OCI-LY7 (cell line): Measurements from ENCODE around the gene TBC1D2B. TPM values are rescaled to one million over a fixed set of nuclear protein-coding genes. Genes with fewer than 3 reads are reported as not detected.

Experiments
- BruUV-seq: library from RNA; stranded (reverse); fragments of 400-500 nt; replicated peaks from 2 replicates; lab custom pipeline; 2021; lab: Mats Ljungman, UMichigan
- CTCF ChIA-PET: fragments of 300-600 bp; sonication (Branson Sonifier 250); formaldehyde crosslinking; loops from one replicate; lab custom pipeline; 2022; ENCODE audit warnings: antibody characterized with exemption; ENCODE audit not compliant: unreplicated experiment; lab: Charles Lee
- POLR2A ChIA-PET: fragments of 300-600 bp; sonication (Branson Sonifier 250); formaldehyde crosslinking; loops from one replicate; lab custom pipeline; 2022; ENCODE audit warnings: antibody characterized with exemption; lab: Charles Lee
- DNase-seq: peaks from one replicate; pipeline ENCODE4 v3.0.0-alpha.2; 2015; ENCODE audit warnings: low spot score
- H2AFZ ChIP-seq: fragments of 200-600 bp; sonication (generic), shearing (Covaris generic); 2 replicates; pipeline ENCODE4 v1.6.1; 2014; ENCODE audit warnings: mild to moderate bottlenecking, antibody characterized with exemption, low read length, moderate library complexity
- H3K27ac ChIP-seq: fragments of 200-600 bp; sonication (generic); 2 replicates; pipeline ENCODE4 v1.5.1; 2014; ENCODE audit warnings: mixed run types, low read depth, mild to moderate bottlenecking, moderate library complexity, low read length, inconsistent platforms; ENCODE audit not compliant: poor library complexity, severe bottlenecking
- H3K36me3 ChIP-seq: fragments of 200-600 bp; sonication (generic); 2 replicates; pipeline ENCODE4 v1.6.1; 2014; ENCODE audit warnings: mild to moderate bottlenecking, antibody characterized with exemption, low read length, moderate library complexity, mixed read lengths; ENCODE audit not compliant: insufficient read depth
- H3K4me1 ChIP-seq: fragments of 200-600 bp; sonication (generic); 2 replicates; pipeline ENCODE4 v1.5.1; 2014; ENCODE audit warnings: mild to moderate bottlenecking, low read length; ENCODE audit not compliant: insufficient read depth, poor library complexity, severe bottlenecking
- H3K4me2 ChIP-seq: fragments of 200-600 bp; sonication (generic); 2 replicates; pipeline ENCODE4 v1.6.1; 2014; ENCODE audit warnings: mild to moderate bottlenecking, low read length
- H3K4me3 ChIP-seq: fragments of 200-600 bp; sonication (generic); 2 replicates; pipeline ENCODE4 v1.5.1; 2014; ENCODE audit warnings: mild to moderate bottlenecking, low read depth, low read length; ENCODE audit not compliant: poor library complexity, severe bottlenecking
- H3K79me2 ChIP-seq: fragments of 200-600 bp; sonication (generic); 2 replicates; pipeline ENCODE4 v1.6.1; 2016; ENCODE audit warnings: low read depth, mild to moderate bottlenecking, low read length, moderate library complexity, mixed read lengths; ENCODE audit not compliant: insufficient read depth
- H3K9me2 ChIP-seq: fragments of 200-600 bp; sonication (generic); 2 replicates; pipeline ENCODE4 v1.6.1; 2016; ENCODE audit warnings: mild to moderate bottlenecking, low read length, mixed read lengths; ENCODE audit not compliant: insufficient read depth
- H3K9me3 ChIP-seq: fragments of 200-600 bp; sonication (generic); 2 replicates; pipeline ENCODE4 v1.6.1; 2014; ENCODE audit warnings: mild to moderate bottlenecking, mixed run types, low read length, mixed read lengths
- H4K20me1 ChIP-seq: fragments of 200-600 bp; sonication (generic); 2 replicates; pipeline ENCODE4 v1.6.1; 2014; ENCODE audit warnings: mild to moderate bottlenecking, antibody characterized with exemption, low read length, moderate library complexity, mixed read lengths; ENCODE audit not compliant: insufficient read depth
- EZH2phosphoT487 ChIP-seq: fragments of 200-600 bp; sonication (generic); IDR thresholded peaks from 2 replicates; pipeline ENCODE4 v1.6.1; 2018; ENCODE audit warnings: low read depth, borderline replicate concordance, mild to moderate bottlenecking, mixed run types, antibody characterized with exemption, low read length, moderate library complexity, mixed read lengths
- intact Hi-C: fragments of 100-400 bp; cut with micrococcal nuclease; formaldehyde crosslinking; loops from one replicate; pipeline ENCODE4 v1.10.0; 2022; ENCODE audit not compliant: unreplicated experiment
- total RNA-seq, 2 experiments: library from RNA; depleted of rRNA in 1 of 2; stranded (reverse); fragments of >200 nt in 1 of 2; shearing (Covaris generic) in 1 of 2; gene quantifications; 2 replicates each; pipeline ENCODE4 v1.2.3, GENCODE V29; 2014 to 2022
- TF ChIP-seq, protein P1 (sequence below): fragments of 200-600 bp; sonication (generic); conservative IDR thresholded peaks from 2 replicates; pipeline ENCODE4 v1.5.1; 2014; ENCODE audit warnings: mild to moderate bottlenecking, antibody characterized with exemption, low read length, moderate library complexity, mixed read lengths

The TBC1D2B gene
- total RNA-seq, 2 experiments from 2014 or later: 30.9 to 41.5 TPM

DNA sequence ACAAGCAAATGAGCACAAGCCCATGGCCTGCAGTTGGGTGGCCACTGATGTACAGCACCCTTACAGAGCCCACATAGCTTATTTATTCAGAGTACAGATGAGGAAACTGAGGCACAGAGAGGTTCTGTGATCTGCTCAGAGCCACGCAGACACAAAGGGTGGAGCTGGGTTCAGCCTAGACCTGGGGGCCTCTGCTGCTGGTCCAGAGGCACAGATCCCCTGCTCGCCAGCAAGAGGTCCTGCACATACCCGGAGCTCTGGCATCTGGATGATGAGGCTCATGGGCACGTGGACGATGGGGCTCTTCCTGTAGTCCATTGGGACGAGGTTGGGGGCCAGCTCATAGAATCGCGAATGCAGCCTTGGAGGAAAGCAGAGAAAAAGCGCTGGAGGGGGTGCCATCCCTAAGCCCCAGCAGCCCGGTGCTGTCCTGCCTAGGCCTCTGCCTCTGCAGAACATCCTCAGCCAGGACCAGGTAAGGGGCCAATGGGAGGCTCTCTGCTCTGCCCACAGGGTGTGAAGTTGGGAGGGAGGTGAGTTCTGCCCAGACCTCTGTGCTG is 33.5 kb upstream of the TBC1D2B start:
- no peak for DNase-seq
- H3K79me2 ChIP-seq: no peaks in the 10 kb centered on the region
- H2AFZ ChIP-seq: no peak overlapping the region
- no peak overlapping the region for H3K4me3 ChIP-seq
- H3K9me3 ChIP-seq: no peaks in the 10 kb centered on the region
- no peak overlapping the region for H3K4me2 ChIP-seq
- H3K27ac ChIP-seq: no peak overlapping the region
- ChIA-PET CTCF (no interaction called here), POLR2A (no interaction called here)
- BruUV-seq: no TSS peak
- peaks cover 5% of the 10 kb centered on the region for H3K4me1 ChIP-seq
- TF ChIP-seq, protein P1, sequence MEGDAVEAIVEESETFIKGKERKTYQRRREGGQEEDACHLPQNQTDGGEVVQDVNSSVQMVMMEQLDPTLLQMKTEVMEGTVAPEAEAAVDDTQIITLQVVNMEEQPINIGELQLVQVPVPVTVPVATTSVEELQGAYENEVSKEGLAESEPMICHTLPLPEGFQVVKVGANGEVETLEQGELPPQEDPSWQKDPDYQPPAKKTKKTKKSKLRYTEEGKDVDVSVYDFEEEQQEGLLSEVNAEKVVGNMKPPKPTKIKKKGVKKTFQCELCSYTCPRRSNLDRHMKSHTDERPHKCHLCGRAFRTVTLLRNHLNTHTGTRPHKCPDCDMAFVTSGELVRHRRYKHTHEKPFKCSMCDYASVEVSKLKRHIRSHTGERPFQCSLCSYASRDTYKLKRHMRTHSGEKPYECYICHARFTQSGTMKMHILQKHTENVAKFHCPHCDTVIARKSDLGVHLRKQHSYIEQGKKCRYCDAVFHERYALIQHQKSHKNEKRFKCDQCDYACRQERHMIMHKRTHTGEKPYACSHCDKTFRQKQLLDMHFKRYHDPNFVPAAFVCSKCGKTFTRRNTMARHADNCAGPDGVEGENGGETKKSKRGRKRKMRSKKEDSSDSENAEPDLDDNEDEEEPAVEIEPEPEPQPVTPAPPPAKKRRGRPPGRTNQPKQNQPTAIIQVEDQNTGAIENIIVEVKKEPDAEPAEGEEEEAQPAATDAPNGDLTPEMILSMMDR: no peak
- TF ChIP-seq EZH2phosphoT487: no peak
- intact Hi-C loops: loop anchor here (5.0 kb wide), 2 partner anchors 311 to 596 kb away; no protein-coding TSS in a partner anchor
- H3K36me3 ChIP-seq: no peaks in the 10 kb centered on the region
- H4K20me1 ChIP-seq: no peaks in the 10 kb centered on the region
- H3K9me2 ChIP-seq: no peaks in the 10 kb centered on the region

DNA sequence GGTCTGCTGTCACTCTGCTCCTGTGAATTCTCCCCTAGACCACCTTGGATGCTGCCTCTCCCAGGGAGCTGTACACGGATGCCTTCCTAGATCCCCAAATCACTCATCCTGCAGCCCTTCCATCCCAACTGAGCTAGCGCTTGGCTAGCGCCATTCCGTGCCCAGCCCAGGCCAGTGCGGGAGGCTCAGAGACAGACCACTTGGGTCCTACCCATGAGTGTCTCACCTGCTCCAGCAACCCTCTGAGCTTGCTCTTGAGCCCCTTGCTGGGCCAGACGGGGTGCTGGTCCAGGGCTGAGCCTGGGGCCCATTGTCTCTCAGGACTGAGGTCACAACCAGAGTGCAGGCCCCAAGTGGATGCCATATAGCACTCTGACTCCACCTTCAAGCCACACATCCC is 32.6 kb upstream of the TBC1D2B start:
- ChIA-PET CTCF (no interaction called here), POLR2A (interaction anchor here (0.7 kb wide), 1 partner anchor 126 kb away, joined by 3 read pairs; no protein-coding TSS in a partner anchor)
- Histone ChIP-seq H3K79me2 (no peaks in the 10 kb centered on the region), H3K4me2 (no peak overlapping the region), H3K9me2 (no peaks in the 10 kb centered on the region), H3K4me1 (peaks cover 5% of the 10 kb centered on the region), H3K36me3 (no peaks in the 10 kb centered on the region), H4K20me1 (no peaks in the 10 kb centered on the region), H3K9me3 (no peaks in the 10 kb centered on the region), H3K27ac (no peak overlapping the region), H3K4me3 (no peak overlapping the region), H2AFZ (no peak overlapping the region)
- BruUV-seq: no TSS peak
- DNase-seq: no peak
- TF ChIP-seq, protein P1: no peak
- no peak for TF ChIP-seq EZH2phosphoT487
- intact Hi-C loops: loop anchor here (5.0 kb wide), 2 partner anchors 312 to 597 kb away; no protein-coding TSS in a partner anchor

DNA sequence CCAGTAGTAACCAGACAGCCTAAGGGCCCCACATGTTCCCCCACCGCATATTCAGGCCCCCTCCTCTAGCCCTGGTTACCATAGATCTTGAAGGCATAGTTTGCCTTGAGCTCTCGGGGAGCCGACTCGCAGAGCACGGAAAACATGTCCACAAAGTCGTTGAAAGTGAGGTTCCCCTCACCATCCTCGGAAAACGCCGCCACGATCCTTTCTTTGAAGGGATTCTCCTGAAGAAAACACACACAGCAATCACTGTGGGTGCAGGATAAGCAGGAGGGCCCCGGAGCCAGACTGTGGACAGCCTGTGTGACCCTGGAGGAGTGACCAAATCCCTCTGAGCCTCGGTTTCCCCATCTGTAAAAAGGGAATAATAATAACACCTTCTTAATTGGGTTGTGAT is 31.6 kb upstream of the TBC1D2B start:
- ChIA-PET POLR2A (interaction anchor here (0.6 to 1.2 kb wide), 3 partner anchors 38 to 150 kb away, joined by 3 to 4 read pairs (median 3); no protein-coding TSS in a partner anchor), CTCF (interaction anchor here (0.7 to 1.6 kb wide), 6 partner anchors 39 to 140 kb away, joined by 3 to 10 read pairs (median 4); no protein-coding TSS in a partner anchor)
- Histone ChIP-seq H3K36me3 (no peaks in the 10 kb centered on the region), H3K79me2 (no peaks in the 10 kb centered on the region), H3K4me1 (peaks cover 5% of the 10 kb centered on the region), H3K27ac (no peak overlapping the region), H3K9me3 (no peaks in the 10 kb centered on the region), H3K9me2 (no peaks in the 10 kb centered on the region), H3K4me3 (no peak overlapping the region), H2AFZ (no peak overlapping the region), H3K4me2 (no peak overlapping the region), H4K20me1 (no peaks in the 10 kb centered on the region)
- intact Hi-C loops: no loop called here
- no peak for DNase-seq
- BruUV-seq: no TSS peak
- no peak for TF ChIP-seq EZH2phosphoT487
- TF ChIP-seq, protein P1: no peak
